ENCODE results near the gene NTSR1.
"Not testable (repeated sequence)": the region's sequence is repeated elsewhere in the genome, so short reads cannot be mapped to it uniquely, and the experiment has no call there.

NTSR1 gene

DNA sequence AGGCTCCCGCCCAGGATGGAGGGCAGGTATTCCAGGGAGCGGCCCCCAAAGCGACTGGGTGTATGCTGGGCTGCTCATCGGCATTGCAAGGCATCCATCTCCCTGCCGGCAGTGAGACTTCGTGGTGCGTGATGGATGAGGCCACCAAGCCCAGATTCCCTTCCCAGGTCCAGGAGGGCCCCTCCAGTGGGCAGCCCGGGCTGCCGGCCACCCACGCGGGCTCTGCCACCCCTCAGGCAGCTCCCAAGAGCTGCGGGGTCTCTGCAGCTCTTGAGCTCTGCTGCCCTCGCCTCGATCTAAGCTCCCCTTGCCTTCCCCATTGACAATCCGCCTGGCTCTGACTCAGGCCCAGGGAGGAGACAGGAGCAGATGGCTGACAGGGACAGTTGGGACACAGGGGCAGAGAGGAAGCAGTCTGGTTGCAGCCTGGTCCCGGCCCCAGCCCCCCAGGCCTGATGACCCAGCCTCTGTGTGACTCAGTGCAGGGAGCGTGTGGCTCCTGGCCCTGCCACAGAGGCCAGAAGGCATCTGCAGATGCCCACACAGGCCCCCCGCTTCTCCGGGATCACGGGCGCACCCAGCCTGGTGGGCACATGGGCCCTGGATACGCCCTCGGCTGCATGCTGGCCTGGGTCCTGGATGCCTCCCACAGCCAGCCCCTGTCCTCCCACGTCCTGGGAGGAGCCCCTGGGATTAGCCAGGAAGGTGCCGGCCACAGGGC lies 33.3 kb upstream of the NTSR1 start:
- peak; percentile 62 for DNase-seq

DNA sequence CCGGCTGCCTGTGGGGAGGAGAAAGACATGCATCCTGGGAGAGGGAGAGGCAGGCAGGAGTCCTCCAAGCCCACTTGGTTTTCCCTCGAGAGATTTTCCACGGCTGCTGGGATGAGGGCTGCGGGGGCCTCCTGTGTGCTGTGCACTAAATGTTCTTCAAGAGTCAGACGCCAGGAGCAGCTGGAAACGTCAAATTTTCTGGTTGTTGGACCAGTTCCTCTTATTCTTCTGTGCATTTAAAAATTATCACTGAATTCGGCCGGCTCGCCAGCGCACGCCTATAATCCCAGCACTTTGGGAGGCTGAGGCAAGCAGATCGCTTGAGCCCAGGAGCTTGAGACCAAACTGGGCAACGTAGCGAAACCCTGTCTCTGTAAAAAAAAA lies 32.8 kb upstream of the NTSR1 start:
- no peak for DNase-seq

DNA sequence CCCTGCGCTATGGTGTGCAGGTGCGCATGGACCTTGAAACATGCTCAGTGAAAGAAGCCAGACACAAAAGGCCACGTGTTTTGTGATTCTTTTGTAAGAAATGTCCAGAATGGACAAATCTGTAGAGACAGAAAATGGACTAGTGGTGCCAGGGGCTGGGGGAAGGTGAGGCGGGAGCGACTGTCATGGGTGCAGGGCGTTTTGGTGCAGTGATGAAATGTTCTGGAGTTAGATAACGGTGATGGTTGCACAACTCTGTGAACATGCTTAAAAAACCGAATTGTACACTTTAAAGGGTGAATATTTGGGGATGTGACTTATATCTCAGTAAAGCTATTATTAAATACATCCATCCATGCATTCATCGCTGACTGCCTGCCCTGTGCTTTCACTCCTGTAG lies 31.7 kb upstream of the NTSR1 start:
- no peak for DNase-seq

DNA sequence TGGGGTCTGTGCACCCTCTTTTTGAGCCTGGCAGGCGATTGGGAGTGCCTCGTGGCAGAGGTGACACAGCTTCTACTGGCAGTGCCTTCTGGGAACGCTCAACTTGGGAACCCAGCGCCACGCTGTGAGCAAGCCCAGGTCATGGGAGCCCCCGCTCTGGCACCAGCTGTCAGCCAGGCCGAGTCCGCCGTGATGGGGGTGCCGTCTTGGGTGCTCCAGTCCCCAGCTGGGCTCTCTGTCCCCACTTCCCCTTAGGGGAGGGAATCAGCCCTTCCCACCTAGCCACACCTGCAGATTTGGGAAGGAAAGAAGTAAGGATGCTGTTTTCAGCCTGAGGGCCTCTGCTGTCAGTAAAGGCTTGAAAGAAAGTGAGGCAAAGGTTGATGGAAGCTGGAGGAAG lies 31.0 kb upstream of the NTSR1 start:
- DNase-seq: no peak

DNA sequence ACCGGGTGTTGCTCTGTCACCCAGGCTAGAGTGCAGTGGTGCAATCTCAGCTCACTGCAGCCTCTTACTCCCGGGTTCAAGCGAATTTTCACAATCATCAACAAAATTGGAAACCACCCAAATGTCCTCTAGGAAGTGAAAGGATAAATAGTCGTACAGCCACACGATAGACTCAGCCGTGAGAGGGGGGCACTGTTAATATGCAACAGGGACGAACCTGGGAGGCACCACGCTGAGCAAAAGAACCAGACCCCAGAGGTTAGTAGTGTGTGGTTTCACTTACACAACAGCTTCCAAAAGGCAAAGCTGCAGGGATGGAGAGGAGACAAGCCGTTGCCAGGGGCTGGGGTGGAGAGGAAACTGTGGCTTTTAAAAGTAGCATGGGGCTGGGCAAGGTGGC lies 30.1 kb upstream of the NTSR1 start:
- no peak for DNase-seq

DNA sequence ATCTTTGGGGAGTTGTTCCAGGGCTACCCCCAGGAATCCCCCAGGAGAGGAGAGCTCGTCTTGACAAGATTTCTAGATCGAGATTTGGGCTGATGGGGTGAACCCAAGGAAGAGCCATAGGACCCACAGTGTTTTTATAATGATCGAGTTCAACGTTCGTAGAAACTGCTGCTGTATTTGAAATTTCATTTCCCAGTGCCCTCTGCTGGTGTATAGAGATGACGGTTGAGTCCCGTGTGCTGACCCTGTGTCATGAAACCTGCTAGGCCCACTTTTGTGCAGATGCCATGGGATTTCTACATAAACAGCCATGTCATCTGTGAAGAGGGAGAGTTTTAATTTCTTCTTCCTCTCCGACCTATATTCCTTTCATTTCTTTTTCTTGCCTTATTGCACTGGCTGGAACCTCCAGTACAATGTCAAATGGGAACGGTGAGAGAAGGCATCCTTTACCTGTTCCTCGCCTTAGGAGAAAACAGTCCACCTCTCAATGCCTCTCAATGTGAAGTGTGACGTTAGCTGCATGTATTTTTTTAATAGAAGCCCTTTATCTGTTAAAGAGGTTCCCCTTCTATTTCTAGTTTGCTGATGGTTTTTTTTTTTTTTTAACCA lies 28.6 kb upstream of the NTSR1 start:
- no peak for DNase-seq

DNA sequence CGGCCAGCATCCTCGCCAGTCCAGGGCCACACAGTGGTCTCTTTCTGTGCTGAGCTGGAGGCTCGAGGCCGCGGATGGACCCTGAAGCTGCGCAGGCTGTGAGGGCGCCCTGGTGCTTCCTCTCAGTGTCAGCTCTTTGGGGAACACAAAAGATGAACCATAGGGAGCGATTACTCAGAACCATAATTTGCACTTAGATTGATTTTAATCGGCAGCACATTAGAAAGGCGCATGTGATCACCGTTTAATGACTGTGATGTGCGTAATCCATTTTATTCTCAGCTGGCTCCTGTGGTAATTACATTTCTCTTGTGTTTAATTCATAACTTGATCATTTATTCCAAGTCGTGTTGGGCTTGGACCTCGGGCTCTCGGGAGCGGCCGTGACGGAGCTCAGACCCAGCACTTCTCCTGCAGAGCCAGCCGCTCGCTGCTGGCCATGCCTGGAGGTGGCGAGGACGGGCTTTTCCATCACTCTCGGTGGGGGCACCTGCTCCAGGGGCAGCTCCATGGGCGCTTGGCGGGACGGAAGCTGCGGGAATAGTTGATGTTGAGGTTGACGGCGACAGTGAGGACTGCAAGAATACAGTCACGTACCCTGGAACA lies 25.6 kb upstream of the NTSR1 start:
- no peak for DNase-seq

DNA sequence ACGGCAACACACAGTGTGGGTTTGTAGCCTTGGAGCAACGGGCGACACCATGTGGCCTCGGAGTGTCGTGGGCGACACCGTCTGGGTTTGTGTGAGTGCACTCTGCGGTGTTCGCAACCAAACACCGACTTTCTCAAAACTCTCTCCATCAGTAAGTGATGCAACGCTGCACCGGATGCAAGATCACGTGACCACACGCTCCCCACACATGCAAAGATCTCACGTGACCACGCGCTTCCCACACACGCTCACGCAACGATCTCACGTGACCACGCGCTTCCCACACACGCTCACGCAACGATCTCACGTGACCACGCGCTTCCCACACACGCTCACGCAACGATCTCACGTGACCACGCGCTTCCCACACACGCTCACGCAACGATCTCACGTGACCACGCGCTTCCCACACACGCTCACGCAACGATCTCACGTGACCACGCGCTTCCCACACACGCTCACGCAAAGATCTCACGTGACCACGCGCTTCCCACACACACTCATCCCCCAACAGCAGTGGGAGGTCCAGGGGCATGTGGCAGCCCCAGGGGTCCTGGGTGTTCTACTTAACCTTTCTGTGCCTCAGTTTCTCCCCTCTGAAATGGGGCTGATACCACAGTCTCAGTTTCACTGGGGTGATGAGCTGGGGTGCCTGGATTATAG lies 24.8 kb upstream of the NTSR1 start:
- not testable (repeated sequence) for DNase-seq

DNA sequence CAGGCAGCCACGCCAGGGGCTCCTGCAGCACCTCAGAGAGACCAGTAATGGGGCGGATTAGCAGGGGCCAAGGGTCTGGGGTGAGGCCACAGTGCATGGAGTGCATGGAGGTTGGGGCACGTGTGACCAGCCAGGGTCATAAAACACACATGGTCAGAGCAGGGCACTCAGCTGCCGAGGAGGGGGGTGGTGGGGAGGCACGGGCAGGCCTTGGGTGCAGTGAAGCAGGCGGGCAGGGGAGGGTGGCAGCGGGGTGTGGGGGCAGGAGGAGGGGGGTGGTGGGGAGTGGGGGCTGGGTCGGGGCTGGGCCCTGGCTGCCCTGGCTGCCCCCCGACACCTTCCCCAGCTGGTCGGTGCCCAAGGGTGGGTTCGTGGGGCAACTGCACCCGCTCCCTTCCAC lies 23.7 kb upstream of the NTSR1 start:
- no peak for DNase-seq

DNA sequence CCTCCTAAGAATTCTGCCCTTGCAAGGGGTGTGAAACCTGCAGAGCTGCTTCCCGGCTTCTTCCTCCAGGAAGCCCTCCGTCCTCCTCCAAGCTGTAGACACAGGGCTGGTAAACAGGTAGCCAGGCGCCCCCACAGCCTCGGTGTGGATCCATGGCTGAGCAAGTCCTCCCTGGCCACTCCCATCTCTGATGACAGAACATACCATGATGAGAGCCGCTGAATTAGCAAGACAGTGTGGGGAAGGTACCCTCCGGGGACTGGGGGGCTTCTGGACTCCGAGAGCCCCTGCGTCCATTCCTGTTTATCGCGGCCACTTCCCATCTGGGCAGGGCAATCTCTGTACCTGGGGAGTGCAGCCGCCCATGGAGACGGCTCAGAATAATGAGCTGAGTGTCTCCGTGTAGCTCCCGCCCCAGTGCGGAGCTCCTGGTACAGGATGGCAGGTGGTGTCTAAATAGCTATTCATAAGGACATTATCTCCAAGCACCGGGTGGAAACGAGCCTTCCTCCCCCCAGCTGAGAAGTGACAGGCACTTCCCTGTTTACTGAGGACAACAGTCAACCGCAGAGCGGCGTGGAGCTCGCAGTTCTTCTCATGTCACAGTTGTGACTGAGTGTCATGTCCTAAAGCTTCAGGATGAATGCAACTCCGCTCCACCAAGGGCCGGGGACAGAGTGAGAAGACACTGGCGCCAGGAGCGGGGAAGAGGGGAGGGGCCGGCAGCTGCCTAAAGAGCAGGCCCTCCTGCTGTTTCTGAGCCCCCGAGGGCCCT lies 22.7 kb upstream of the NTSR1 start:
- DNase-seq: peak; percentile 62

DNA sequence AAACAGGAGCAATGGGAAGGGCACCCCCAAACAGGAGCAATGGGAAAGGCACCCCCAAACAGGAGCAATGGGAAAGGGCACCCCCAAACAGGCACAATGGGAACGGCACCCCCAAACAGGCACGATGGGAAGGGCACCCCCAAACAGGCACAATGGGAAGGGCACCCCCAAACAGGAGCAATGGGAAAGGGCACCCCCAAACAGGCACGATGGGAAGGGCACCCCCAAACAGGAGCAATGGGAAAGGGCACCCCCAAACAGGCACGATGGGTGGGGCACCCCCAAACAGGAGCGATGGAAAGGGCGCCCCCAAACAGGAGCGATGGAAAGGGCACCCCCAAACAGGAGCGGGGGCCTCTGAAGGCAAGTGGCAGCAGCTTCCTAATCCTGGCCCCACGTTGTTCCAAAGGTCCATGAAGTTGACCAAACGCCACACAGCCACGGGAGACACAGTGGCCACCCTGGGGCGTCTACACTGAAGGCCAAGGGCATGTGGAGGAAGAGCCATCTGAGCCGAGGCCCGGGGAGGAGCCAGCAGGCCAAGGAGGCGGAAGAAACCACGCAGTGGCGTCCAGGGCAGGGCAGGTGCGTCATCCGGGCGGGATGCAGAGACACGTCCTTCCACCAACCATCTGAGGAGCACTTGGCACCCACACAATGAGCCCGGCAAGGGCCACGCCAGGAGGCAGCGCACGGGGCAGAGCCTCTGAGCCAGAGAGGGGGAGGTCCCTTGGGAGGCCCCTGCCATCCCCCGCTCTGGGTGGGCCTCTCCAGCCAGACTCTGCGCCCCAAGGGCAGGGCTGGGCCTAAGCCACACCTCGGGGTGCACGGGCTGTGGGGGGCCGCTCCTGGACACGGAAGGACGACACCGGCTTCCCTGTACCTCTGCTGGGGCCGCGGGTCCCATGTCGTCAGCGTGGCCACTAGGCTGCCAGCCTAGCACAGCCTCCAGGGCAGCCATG lies 21.5 kb upstream of the NTSR1 start:
- no peak for DNase-seq

DNA sequence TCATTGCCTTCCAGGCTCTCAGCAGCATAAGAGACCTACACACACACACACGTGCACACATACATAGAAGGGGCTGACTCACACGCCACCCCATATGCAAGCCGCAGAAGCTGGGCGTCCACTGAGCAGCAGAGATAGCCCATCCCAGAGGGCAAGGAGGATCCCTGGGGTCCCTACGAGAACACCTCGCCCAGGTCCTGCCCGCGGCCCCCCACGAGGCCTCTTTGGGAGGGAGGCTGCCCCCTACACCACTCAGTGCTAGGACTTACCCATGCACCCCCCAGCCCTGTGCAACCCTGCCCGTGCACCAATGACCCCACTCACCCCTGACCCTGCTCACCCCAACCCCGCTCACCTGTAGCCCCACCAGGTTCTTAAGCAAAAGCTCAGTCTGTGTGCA lies 20.6 kb upstream of the NTSR1 start:
- DNase-seq: no peak

DNA sequence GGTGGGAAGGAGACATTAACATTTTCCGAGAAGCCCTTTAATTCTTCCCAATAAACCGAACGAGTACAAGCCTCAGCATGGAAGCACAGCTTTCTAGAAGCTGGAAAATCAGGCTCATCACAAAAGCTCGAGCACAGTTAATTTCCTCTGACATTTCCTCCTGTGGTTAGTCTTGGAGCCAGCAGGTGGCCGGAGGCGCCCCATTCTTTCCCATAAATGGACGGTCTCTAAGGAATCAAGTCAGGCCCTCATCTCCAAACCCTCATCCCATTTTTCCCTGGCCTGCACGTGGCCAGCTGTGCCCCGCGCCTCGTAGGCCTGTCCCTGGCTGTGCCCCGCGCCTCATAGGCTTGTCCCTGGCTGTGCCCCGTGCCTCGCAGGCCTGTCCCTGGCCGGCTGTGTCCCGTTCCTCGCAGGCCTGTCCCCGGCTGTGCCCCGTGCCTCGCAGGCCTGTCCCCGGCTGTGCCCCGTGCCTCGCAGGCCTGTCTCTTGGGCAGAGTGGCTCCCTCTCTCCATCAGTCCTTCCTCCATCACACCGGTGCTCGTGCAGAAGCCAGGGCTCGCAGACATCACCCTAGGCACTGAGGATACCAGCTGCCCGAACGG lies 19.7 kb upstream of the NTSR1 start:
- no peak for DNase-seq

DNA sequence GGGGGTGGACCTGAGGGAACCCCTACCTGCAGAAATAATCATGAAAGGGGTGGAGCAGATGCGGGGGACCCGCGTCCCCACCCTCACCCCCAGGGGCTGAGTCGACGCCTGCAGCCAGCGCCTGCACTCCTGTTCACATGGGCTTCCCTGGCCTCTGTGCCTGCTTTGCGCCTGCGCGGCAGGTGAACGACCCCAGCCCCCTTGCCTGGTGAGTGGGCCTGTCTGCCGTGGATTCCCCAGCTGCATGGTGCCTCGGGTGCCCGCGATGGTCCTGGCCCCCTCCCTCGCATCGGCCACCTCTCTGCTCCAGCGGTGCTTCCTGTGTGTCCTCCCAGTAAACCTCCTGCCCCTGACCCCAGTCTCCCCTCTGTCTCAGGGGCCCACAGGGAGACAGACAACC lies 18.8 kb upstream of the NTSR1 start:
- DNase-seq: no peak

DNA sequence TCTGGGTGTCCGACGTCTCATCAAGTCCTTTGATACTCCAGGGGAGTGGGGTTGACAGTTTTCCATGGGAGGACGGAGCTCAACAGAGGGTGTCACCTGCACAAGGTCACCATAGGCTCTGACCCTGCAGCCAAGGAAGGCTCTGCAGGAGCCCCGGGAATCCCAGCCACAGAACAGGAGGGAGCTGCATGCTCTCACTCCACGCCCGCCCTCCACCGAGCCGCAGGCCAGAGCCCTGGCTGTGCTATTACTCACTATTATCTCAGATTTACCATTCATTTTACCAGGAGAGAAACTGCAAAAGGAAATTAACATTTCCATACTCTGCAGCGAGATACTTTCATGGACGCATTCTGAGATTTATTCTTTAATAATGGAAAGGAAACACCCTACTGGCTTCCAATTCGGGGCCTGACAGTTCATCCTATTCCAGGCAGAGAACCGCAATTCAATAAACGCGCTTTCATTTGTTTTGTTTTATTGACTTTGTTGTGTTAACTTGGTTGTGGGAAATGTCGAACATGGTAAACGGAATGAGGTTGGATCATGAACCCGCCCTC lies 18.3 kb upstream of the NTSR1 start:
- DNase-seq: no peak

DNA sequence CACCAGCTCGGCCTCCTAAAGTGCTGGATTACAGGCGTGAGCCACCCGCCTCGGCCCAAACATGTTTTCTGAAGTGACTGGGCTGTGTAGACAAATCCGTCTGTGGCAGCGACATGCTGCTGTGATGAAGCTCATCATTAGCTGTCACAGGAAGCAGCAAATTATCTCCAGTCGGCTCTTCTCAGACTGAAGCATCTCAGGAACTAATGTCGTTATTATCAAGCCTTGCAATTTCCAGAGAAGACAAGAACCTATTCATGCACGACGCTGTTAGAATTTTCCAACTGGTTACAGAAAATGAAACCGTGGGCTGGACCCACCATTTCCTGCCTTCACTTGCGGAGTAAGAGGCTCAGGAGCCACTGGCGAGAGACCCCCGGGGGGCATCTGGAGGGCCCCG lies 17.1 kb upstream of the NTSR1 start:
- DNase-seq: no peak

DNA sequence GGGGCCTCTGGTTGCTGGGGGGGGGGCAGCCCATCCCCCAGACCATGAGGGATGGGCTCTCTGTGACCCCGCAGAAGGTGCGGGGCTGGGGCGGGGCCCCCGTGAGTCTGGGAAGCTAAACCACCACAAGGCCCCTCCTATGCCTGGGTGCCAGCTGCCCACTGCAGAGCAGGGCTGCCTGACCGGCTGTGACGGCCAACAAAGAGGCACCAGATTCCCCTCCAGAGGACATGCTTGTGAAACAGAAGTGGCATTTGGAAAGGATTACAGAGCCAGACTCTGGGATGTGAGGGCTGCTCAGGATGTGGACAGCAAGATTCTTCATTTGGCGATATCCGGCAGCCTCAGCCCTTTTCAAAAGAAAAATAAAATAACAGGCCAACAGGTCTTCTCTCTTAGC lies 16.5 kb upstream of the NTSR1 start:
- peak; percentile 80 for DNase-seq

DNA sequence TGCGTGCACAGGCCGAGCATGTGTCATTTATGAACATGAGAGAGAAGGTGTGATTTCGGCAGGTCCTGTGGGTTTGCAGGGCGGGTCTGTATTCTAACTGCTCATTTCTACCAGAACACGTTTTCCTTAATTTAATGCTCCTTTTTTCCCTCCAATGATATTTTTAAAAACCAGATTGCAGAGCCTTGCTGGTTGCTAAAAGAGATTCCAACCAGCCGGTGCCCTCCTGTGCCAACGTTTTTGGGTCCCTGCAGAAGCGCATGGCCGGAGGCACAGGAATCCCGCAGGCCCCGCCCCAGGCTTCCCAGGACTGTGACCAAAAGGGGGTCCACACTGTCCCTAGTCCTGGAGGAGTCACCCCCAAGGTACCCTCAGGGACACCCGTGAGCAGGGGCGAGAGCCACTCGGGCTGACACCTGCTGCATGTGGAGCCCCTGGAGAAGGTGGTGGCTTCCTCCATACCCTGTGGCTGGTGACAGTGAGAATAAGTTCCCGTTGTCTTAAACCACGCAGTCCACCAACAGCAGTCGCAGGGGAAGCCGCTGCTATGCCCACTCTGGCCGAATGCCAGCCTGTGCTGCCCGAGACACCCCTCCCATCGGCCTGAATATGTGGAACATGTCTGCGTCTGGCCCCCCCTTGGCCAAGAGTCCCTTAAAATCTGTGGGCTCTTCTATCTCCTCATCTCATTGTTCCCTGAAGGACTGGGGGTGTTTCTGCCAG lies 15.7 kb upstream of the NTSR1 start:
- DNase-seq: no peak

DNA sequence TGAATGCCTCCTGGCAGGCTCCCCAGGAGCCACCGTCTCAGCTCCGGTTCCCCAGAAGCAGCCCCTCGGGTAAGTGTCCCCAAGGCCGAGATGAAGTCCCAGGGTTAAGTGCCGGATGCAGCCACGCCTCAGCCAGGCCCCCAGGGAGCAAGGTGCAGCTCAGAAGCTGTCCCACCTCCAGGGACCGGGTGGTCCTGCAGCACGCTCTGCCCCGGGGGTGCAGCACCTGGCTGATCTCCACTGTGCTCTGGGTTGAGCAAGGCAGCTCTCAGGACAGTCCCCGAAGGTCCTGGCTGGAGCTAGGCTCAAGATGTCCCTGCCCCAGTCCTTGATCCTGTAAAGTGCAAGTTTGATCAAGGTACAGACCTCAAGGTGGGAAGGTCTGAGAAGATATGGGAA lies 15.1 kb upstream of the NTSR1 start:
- no peak for DNase-seq

DNA sequence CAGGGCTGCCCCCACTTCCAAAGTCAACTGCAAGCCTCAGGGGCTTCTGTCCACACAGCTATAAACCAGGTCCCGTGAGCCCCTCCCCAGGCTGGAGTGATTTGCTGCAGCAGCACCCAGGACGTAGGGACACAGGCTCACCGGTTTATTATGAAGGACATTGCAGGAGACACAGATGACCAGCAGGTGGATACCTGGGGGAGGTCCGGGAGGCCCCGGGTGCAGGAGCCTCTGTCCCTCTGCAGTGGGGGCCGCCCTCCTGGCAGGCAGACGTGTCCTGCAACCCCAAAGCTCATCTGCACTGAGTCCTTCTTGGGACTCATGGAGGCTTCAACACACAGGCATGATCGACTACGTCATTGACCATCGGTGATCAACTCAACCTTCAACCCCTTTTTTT lies 14.5 kb upstream of the NTSR1 start:
- no peak for DNase-seq

DNA sequence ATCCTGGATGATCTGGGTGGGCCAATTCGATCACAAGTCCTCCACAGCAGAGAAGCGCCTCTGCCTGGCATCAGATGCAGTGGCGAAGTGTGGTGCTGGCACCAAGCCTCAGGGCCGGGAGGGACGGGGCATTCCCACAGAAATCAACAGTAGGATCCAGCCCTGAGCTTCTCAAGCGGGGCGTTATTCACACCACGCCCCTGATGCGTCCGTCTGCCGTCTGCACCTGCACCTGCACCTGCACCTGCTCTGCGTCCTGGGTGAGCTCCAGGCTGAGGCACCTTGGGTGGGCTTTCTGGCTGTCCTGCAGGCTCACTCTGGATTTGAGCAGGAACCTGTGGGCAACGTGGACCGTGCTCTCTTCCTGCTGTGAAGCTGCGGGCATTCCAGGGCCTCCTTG lies 13.8 kb upstream of the NTSR1 start:
- DNase-seq: no peak

Measured in NCI-H524 treated with DMSO at 0.1 percent for 48 hours (cell line).